ENCODE measurements around the gene LHX8. TPM values are rescaled to one million over a fixed set of nuclear protein-coding genes. Genes with fewer than 3 reads are reported as not detected.

Gene LHX8
- polyA plus RNA-seq, 1 donor from 2014 or later = 11.1 TPM

DNA sequence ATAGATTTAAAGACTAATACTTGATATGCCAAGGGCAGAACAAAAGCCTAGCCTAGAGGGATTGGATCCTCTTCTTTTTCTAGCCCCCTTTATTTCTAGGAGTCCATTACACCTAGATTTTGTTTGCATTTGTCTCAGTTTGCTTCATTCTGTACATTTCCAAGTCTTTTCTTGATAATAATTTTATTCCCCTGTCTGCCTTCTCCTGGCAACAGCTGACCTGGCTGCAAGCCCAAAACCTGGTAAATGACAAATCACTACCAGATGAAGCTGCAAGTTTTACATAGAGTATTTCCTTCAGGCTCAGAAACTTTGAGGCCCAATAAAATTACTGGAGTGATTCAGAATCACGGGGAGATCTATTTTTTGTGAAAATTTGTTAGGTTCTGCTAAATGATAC lies 36.5 kb upstream of the LHX8 start:
- Histone ChIP-seq H3K4me3 (ENCODE audit: low read length) (no peak overlapping the region), H3F3A (ENCODE audit: insufficient read depth, low read length, poor library complexity, severe bottlenecking) (no peaks in the 10 kb centered on the region), H3K27me3 (ENCODE audit: insufficient read depth, low read depth, low read length) (no peaks in the 10 kb centered on the region), H3K9ac (ENCODE audit: low read length) (no peak overlapping the region), H3K9me2 (ENCODE audit: insufficient read depth, low read length) (no peaks in the 10 kb centered on the region), H4K20me1 (ENCODE audit: insufficient read depth) (no peaks in the 10 kb centered on the region), H3K4me2 (ENCODE audit: low read length) (no peak overlapping the region), H2AFZ (ENCODE audit: low read depth, low read length) (no peak overlapping the region), H3K27ac (ENCODE audit: low read length) (no peak overlapping the region), H3K36me3 (ENCODE audit: insufficient read depth, low read length) (no peaks in the 10 kb centered on the region), H3K79me2 (replicated peaks; ENCODE audit: insufficient read depth, low read length) (no peaks in the 10 kb centered on the region), H3K9me3 (ENCODE audit: low read length) (no peaks in the 10 kb centered on the region)
- no peak for TF ChIP-seq RAD21 (conservative IDR thresholded peaks at IDR 0.05)
- TF ChIP-seq POLR2AphosphoS5 (IDR thresholded peaks at IDR 0.05) = no peak
- TF ChIP-seq, protein P1, sequence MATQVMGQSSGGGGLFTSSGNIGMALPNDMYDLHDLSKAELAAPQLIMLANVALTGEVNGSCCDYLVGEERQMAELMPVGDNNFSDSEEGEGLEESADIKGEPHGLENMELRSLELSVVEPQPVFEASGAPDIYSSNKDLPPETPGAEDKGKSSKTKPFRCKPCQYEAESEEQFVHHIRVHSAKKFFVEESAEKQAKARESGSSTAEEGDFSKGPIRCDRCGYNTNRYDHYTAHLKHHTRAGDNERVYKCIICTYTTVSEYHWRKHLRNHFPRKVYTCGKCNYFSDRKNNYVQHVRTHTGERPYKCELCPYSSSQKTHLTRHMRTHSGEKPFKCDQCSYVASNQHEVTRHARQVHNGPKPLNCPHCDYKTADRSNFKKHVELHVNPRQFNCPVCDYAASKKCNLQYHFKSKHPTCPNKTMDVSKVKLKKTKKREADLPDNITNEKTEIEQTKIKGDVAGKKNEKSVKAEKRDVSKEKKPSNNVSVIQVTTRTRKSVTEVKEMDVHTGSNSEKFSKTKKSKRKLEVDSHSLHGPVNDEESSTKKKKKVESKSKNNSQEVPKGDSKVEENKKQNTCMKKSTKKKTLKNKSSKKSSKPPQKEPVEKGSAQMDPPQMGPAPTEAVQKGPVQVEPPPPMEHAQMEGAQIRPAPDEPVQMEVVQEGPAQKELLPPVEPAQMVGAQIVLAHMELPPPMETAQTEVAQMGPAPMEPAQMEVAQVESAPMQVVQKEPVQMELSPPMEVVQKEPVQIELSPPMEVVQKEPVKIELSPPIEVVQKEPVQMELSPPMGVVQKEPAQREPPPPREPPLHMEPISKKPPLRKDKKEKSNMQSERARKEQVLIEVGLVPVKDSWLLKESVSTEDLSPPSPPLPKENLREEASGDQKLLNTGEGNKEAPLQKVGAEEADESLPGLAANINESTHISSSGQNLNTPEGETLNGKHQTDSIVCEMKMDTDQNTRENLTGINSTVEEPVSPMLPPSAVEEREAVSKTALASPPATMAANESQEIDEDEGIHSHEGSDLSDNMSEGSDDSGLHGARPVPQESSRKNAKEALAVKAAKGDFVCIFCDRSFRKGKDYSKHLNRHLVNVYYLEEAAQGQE (IDR thresholded peaks at IDR 0.05; ENCODE audit: borderline replicate concordance) = no peak
- TF ChIP-seq EP300 (conservative IDR thresholded peaks at IDR 0.05; ENCODE audit: poor library complexity, severe bottlenecking) = no peak
- TF ChIP-seq EZH2 (IDR thresholded peaks at IDR 0.05; ENCODE audit: borderline replicate concordance, insufficient read depth, low read length, poor library complexity, severe bottlenecking) = no peak
- no peak for TF ChIP-seq TAF1 (IDR thresholded peaks at IDR 0.05; ENCODE audit: low read depth)
- no peak for TF ChIP-seq SMC3 (conservative IDR thresholded peaks at IDR 0.05; ENCODE audit: poor library complexity)
- TF ChIP-seq, protein P2, sequence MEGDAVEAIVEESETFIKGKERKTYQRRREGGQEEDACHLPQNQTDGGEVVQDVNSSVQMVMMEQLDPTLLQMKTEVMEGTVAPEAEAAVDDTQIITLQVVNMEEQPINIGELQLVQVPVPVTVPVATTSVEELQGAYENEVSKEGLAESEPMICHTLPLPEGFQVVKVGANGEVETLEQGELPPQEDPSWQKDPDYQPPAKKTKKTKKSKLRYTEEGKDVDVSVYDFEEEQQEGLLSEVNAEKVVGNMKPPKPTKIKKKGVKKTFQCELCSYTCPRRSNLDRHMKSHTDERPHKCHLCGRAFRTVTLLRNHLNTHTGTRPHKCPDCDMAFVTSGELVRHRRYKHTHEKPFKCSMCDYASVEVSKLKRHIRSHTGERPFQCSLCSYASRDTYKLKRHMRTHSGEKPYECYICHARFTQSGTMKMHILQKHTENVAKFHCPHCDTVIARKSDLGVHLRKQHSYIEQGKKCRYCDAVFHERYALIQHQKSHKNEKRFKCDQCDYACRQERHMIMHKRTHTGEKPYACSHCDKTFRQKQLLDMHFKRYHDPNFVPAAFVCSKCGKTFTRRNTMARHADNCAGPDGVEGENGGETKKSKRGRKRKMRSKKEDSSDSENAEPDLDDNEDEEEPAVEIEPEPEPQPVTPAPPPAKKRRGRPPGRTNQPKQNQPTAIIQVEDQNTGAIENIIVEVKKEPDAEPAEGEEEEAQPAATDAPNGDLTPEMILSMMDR (IDR thresholded peaks at IDR 0.05; ENCODE audit: poor library complexity, severe bottlenecking) = no peak

DNA sequence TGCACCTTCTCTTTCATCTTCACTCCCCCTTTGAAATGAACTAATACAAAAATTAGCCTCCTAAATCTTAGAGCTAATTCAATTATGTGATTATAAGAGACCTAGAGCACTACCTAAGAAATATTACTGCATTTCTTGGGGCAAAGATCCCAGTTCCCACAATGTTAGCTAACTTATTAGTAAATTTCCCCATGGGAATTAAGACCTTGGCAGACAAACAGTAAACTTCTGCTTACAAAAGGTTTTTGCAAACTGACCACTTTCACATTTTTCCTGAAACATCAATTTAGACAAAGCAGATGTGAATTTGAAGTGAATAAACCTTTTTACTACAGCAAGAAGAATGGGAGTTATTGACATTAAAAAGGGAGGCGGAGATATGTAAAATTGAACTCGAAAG lies 34.6 kb upstream of the LHX8 start:
- Histone ChIP-seq H3K27me3 (ENCODE audit: insufficient read depth, low read depth, low read length) (no peaks in the 10 kb centered on the region), H2AFZ (ENCODE audit: low read depth, low read length) (no peak overlapping the region), H3K36me3 (ENCODE audit: insufficient read depth, low read length) (no peaks in the 10 kb centered on the region), H3K4me3 (ENCODE audit: low read length) (no peak overlapping the region), H3K9ac (ENCODE audit: low read length) (no peak overlapping the region), H3K9me3 (ENCODE audit: low read length) (no peaks in the 10 kb centered on the region), H3K27ac (ENCODE audit: low read length) (no peak overlapping the region), H3F3A (ENCODE audit: insufficient read depth, low read length, poor library complexity, severe bottlenecking) (no peaks in the 10 kb centered on the region), H3K79me2 (replicated peaks; ENCODE audit: insufficient read depth, low read length) (no peaks in the 10 kb centered on the region), H3K9me2 (ENCODE audit: insufficient read depth, low read length) (no peaks in the 10 kb centered on the region), H4K20me1 (ENCODE audit: insufficient read depth) (no peaks in the 10 kb centered on the region), H3K4me2 (ENCODE audit: low read length) (no peak overlapping the region)
- TF ChIP-seq RAD21 (conservative IDR thresholded peaks at IDR 0.05) = no peak
- no peak for TF ChIP-seq TAF1 (IDR thresholded peaks at IDR 0.05; ENCODE audit: low read depth)
- TF ChIP-seq MXI1 (conservative IDR thresholded peaks at IDR 0.05; ENCODE audit: poor library complexity, severe bottlenecking) = no peak
- no peak for TF ChIP-seq EZH2 (IDR thresholded peaks at IDR 0.05; ENCODE audit: borderline replicate concordance, insufficient read depth, low read length, poor library complexity, severe bottlenecking)
- TF ChIP-seq, protein P1 (IDR thresholded peaks at IDR 0.05; ENCODE audit: borderline replicate concordance) = no peak
- TF ChIP-seq POLR2AphosphoS5 (IDR thresholded peaks at IDR 0.05) = no peak
- TF ChIP-seq EP300 (conservative IDR thresholded peaks at IDR 0.05; ENCODE audit: poor library complexity, severe bottlenecking) = no peak

Measured in neural cell (in vitro differentiated cells).